GM21619 (cell line): ENCODE data around the gene TNXB.

Experiments
- ATAC-seq: cut with Tn5 transposase; IDR thresholded peaks from one replicate; pipeline ENCODE4 v1.9.1; 2021; ENCODE audit not compliant: unreplicated experiment

The TNXB gene, protein sequence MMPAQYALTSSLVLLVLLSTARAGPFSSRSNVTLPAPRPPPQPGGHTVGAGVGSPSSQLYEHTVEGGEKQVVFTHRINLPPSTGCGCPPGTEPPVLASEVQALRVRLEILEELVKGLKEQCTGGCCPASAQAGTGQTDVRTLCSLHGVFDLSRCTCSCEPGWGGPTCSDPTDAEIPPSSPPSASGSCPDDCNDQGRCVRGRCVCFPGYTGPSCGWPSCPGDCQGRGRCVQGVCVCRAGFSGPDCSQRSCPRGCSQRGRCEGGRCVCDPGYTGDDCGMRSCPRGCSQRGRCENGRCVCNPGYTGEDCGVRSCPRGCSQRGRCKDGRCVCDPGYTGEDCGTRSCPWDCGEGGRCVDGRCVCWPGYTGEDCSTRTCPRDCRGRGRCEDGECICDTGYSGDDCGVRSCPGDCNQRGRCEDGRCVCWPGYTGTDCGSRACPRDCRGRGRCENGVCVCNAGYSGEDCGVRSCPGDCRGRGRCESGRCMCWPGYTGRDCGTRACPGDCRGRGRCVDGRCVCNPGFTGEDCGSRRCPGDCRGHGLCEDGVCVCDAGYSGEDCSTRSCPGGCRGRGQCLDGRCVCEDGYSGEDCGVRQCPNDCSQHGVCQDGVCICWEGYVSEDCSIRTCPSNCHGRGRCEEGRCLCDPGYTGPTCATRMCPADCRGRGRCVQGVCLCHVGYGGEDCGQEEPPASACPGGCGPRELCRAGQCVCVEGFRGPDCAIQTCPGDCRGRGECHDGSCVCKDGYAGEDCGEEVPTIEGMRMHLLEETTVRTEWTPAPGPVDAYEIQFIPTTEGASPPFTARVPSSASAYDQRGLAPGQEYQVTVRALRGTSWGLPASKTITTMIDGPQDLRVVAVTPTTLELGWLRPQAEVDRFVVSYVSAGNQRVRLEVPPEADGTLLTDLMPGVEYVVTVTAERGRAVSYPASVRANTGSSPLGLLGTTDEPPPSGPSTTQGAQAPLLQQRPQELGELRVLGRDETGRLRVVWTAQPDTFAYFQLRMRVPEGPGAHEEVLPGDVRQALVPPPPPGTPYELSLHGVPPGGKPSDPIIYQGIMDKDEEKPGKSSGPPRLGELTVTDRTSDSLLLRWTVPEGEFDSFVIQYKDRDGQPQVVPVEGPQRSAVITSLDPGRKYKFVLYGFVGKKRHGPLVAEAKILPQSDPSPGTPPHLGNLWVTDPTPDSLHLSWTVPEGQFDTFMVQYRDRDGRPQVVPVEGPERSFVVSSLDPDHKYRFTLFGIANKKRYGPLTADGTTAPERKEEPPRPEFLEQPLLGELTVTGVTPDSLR (N-terminal part only)

DNA sequence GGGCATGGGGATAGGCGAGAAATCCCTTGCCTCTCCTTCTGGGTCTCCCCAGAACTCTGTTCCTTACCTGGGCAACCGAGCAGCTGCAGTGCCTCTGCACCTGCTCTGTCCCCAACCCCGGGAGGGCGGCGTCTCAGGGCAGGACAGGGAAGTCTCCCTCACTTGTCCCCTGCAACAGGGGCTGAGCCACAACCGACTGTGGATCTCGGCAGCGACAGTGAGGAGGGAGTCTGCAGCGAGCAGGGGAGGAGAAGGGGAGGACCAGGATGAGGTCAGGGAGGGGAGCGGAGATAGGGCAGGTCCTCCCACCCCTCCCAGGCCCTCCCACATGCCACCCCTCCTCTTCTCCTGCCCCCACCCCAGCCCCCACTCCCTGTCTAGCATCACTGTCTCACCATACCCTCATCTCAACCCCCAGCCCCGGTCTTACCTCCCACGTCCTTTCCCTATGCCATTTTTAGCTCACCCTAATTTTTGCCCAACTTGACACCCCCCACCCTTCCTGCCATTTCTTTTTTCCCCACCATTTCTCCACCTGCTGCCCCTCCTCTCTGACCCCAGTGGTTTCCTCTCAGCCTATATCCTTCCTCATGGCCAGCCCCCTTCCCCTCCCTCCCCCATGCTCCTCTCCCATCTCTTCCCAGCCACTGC lies at the start of gene TNXB:
TSS of gene TNXB (minus strand) at position 225 of the 651 bp plus-strand sequence. CDS start 11,140 bp downstream, outside the sequence.
- no peak for ATAC-seq

DNA sequence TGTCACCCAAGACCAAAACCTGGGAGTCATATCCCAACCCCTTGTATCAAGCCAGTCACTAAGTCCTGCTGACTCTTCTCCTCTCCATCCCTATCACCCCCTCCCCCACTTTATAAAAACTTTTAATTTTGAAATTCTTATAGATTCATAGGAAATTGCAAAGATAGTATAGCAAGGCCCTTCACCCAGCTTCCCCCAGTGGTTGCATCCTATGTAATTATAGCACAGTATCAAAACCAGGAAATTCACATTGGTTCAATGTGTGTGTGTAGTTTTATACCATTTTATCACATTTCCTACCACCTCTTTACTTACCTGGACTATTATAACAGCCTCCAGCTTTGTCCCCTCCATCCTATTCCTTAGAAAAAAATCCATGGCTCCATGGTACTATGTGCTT lies 48.9 kb upstream of the TNXB start:
- ATAC-seq = no peak

GRCh38 chr6:32156891-32157290 lies 47.8 kb upstream of the TNXB start:
- no peak for ATAC-seq

DNA sequence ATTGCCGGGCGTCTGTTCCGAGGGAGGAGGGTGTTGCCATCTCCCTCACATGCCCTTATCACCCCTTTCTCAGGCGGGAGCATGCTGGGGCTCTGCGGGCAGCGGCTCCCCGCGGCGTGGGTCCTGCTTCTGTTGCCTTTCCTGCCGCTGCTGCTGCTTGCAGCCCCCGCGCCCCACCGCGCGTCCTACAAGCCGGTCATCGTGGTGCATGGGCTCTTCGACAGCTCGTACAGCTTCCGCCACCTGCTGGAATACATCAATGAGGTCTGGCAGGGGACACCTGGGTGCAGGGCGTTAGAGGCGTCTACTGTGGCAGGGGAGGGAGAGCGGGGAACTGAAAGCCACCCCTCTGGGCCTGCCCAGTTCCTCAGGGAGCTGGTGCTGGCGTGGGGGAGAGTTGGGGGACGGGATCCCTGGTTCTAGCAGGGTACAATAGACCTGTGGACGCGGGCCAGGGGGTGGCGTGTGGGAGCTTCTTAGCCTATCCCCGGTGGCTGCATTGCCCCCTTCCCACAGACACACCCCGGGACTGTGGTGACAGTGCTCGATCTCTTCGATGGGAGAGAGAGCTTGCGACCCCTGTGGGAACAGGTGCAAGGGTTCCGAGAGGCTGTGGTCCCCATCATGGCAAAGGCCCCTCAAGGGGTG lies 45.5 kb upstream of the TNXB start:
- no peak for ATAC-seq

GRCh38 chr6:32153564-32154513 lies 44.7 kb upstream of the TNXB start, which contains the start of gene PPT2:
PPT2 (plus strand) TSS chr6:32154141; CDS start chr6:32154595, 454 bp downstream.
- no peak for ATAC-seq

DNA sequence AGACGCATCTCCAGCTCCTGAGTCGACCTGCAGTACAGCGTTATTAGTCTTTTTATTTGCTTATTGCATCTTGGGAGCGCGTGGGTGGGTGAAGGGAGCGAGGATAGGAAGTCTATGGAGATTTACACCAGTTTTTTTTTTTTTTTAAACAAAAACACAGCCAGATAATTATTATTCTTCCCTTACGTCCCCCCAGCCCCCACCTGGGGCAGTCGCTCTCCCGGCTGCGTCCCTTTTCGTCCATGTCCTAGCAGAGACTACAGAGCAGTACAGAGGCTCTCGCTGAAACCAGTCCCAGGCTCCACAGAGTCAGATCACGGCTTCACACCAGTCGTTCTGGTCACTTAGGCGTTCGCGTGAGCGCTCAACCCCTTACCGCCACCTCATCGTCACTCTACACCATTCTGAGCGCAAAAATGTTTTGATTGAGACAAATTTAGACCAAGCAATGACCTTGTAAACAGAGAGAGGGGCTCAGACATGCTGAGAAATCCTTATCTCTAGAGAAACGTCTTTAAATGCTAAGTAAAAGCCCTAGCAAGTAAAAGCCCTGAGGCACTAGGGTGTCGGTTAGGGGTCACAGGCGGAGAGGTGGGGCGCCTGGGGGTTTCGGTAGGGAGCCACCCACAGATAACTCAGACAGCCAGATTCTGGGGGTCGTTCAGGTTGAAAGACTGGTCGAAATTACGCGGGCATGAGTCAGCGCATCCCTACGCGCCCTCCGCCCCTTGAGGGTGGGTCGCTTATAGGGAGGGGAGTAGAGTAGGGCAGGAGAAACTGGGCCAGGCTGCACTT lies 43.8 kb upstream of the TNXB start:
- ATAC-seq = no peak

DNA sequence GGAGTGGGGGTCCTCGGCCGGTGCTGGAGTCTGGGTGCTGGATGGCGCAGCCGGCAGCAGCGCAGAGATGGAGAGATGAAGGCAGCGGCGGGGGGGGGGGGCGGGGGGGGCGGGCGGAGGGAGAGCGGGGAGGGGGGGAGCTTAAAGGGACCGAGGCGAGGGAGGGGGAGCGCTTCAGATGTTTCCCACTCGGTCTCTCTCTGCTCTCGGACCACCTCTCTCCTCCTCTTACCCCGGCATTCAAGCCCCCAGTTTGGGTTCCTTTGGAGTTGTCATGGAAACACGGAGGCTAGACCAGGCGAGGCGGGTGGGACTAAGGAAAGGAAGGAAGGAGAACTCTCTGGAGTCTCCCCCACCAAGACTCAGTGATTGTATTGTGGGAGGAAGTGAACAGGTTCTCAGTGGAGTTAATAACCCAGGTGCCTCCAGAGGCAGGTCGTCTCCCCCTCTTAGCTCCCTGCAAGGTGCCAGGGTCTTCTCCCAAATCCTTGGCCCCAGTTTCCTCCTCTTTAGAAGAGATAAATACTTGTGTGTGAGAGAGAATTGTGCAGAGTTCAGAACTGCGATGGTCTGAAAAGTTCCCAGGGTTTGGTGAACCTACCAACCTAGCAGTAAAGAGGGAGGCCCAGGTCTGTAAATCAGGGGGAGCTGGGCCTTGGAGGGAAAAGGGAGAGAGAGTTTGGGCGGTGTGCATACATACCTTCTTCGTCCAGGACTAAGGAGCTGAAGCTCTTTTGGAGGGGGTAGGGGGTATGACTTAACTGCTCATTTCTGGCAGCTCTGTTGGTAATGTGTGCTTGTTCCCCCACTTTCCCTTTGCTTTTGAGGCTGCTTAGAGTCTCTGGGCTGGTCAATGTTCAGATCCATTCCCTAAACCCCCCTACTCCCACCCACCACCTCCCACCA lies 43.0 kb upstream of the TNXB start, which contains the start of gene PRRT1:
TSS of gene PRRT1 (minus strand) at position 77 of the 906 bp plus-strand sequence. CDS start 112 bp downstream, outside the sequence.
- ATAC-seq = no peak

DNA sequence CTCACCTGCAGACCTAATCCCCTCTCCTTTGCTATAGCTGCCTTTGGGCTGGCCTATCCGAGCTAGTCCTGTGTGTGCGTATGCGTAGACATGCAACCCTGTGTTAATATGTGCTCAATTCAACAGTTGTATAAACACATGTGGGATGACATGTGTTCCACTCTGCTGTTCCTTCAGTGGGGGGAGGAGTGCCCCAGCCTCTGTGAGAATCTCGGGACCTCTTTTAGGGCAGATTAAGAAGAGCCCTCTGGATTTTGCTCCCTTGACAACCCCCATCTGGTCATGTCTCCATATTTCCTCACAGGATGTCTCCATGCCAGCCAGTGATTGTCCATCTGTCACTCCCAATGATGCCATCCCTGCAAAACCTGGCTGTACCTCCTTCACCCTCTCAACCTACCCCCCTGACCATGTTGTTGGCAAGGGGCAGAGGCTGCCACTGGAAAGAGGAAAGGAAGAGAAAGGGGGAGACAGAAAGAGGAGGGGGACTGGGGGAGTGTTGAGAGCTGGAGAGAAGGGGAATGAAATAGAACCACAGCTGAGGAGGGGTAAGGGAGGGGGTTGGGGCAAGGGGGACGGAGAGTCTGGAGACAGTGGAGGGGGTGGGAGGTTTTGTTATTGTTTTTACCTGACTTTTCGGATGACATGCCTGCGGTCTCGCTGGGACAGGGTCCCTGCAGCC lies 42.2 kb upstream of the TNXB start:
- ATAC-seq = no peak

- no peak for ATAC-seq
These were observed 41.1 kb upstream of the TNXB start for GRCh38 chr6:32149932-32150870.

- ATAC-seq = no peak
These were observed 40.1 kb upstream of the TNXB start for GRCh38 chr6:32149092-32149755.

- ATAC-seq = no peak
These were observed 39.4 kb upstream of the TNXB start for GRCh38 chr6:32148289-32149091.

- ATAC-seq = no peak
These were observed 38.4 kb upstream of the TNXB start for GRCh38 chr6:32147401-32148132.

GRCh38 chr6:32146687-32147086 lies 37.5 kb upstream of the TNXB start:
- ATAC-seq = no peak
